ENCODE measurements around the gene FAIM2.

FAIM2 gene

GRCh38 chr12:49821373-49822287 is 82.1 kb downstream of the FAIM2 start:
- no peak for DNase-seq

- DNase-seq: no peak
Observed at GRCh38 chr12:49819786-49820185, 83.9 kb downstream of the FAIM2 start.

- no peak for DNase-seq
Observed at GRCh38 chr12:49818241-49818895, 85.3 kb downstream of the FAIM2 start.
